CD4-positive, alpha-beta T cell treated with Interleukin-12 subunit alpha and Interleukin-12 subunit beta, for 1 hour (primary cell): ENCODE measurements around the gene ICAM3.
A peak's percentile ranks its signal among the peaks of the same experiment; 100 is the strongest.

Source experiments
- DNase-seq: peaks from one replicate; pipeline ENCODE4 v3.0.0-alpha.2; 2020

ICAM3 gene

GRCh38 chr19:10317857-10318462, 21.5 kb downstream of the ICAM3 start:
- DNase-seq, result no peak

GRCh38 chr19:10317045-10317856, 22.2 kb downstream of the ICAM3 start:
- no peak for DNase-seq

- no peak for DNase-seq
These were observed 23.0 kb downstream of the ICAM3 start for GRCh38 chr19:10316229-10317044.

GRCh38 chr19:10315335-10316214, 23.8 kb downstream of the ICAM3 start, which contains the start of gene FDX2:
TSS of gene FDX2 (minus strand) at chr19:10316015. CDS start at chr19:10315996, 19 bp downstream.
- DNase-seq, result peak; percentile 92

- DNase-seq, result no peak
These were observed 30.0 kb downstream of the ICAM3 start, which contains the start of gene ZGLP1 for GRCh38 chr19:10309423-10309822. TSS of gene ZGLP1 (minus strand) at chr19:10309815.

GRCh38 chr19:10306327-10306726, 33.1 kb downstream of the ICAM3 start:
- DNase-seq, result no peak

GRCh38 chr19:10305139-10305806, 34.2 kb downstream of the ICAM3 start:
- no peak for DNase-seq

GRCh38 chr19:10299545-10300458, 39.6 kb downstream of the ICAM3 start:
- DNase-seq, result no peak

GRCh38 chr19:10295847-10296591, 43.4 kb downstream of the ICAM3 start:
- DNase-seq, result no peak

- peak; percentile 85 for DNase-seq
These were observed 44.0 kb downstream of the ICAM3 start for GRCh38 chr19:10295305-10295846.

- DNase-seq, result no peak
These were observed 45.1 kb downstream of the ICAM3 start for GRCh38 chr19:10294368-10294697.

- DNase-seq, result no peak
These were observed 45.6 kb downstream of the ICAM3 start for GRCh38 chr19:10293637-10294367.

GRCh38 chr19:10292789-10293636, 46.4 kb downstream of the ICAM3 start:
- no peak for DNase-seq

- peak; percentile 77 for DNase-seq
These were observed 47.1 kb downstream of the ICAM3 start for GRCh38 chr19:10292206-10292788.

GRCh38 chr19:10291554-10292205, 47.7 kb downstream of the ICAM3 start:
- no peak for DNase-seq

- peak; percentile 67 for DNase-seq
These were observed 48.4 kb downstream of the ICAM3 start for GRCh38 chr19:10290876-10291553.
